ENCODE results near the gene DEXI. TPM values are rescaled to one million over a fixed set of nuclear protein-coding genes. Genes with fewer than 3 reads are reported as not detected.

DEXI gene
- total and polyA plus RNA-seq, 2 of the 13 experiments (the other 11 are each of a cell fraction or from before 2014, with no cell fraction given) = 51.5 to 70.4 TPM

DNA sequence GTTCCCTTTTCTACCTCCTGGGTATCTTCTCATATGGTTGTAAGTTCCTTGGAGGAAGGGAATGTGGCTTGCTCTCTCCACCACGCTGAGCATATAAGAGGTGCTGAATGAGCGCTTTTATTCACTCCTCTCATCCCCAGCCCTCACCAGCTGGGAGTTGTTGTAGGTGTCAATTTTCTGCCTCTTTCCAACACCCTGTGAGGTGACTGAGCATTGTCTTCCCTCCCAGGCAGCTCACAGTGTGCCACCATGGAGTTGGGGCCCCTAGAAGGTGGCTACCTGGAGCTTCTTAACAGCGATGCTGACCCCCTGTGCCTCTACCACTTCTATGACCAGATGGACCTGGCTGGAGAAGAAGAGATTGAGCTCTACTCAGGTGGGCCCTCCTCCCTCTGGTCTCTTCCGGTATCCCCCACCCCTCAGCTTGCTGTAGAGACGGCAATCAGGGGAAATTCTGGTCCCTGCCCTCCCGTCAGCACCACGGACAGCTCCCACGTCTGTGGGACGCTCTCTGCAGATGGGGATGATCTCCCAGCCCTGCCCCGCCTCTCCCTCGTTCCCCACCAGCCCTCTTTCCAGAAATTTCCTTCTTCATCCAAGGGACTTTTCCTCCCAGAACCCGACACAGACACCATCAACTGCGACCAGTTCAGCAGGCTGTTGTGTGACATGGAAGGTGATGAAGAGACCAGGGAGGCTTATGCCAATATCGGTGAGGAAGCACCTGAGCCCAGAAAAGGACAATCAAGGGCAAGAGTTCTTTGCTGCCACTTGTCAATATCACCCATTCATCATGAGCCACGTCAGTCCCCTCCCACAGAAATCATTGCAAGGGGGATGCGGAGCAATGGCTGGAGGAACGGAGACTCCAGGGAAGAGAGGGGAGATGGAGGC lies 47.0 kb downstream of the DEXI start (continued):
- TF ChIP-seq, protein P1, sequence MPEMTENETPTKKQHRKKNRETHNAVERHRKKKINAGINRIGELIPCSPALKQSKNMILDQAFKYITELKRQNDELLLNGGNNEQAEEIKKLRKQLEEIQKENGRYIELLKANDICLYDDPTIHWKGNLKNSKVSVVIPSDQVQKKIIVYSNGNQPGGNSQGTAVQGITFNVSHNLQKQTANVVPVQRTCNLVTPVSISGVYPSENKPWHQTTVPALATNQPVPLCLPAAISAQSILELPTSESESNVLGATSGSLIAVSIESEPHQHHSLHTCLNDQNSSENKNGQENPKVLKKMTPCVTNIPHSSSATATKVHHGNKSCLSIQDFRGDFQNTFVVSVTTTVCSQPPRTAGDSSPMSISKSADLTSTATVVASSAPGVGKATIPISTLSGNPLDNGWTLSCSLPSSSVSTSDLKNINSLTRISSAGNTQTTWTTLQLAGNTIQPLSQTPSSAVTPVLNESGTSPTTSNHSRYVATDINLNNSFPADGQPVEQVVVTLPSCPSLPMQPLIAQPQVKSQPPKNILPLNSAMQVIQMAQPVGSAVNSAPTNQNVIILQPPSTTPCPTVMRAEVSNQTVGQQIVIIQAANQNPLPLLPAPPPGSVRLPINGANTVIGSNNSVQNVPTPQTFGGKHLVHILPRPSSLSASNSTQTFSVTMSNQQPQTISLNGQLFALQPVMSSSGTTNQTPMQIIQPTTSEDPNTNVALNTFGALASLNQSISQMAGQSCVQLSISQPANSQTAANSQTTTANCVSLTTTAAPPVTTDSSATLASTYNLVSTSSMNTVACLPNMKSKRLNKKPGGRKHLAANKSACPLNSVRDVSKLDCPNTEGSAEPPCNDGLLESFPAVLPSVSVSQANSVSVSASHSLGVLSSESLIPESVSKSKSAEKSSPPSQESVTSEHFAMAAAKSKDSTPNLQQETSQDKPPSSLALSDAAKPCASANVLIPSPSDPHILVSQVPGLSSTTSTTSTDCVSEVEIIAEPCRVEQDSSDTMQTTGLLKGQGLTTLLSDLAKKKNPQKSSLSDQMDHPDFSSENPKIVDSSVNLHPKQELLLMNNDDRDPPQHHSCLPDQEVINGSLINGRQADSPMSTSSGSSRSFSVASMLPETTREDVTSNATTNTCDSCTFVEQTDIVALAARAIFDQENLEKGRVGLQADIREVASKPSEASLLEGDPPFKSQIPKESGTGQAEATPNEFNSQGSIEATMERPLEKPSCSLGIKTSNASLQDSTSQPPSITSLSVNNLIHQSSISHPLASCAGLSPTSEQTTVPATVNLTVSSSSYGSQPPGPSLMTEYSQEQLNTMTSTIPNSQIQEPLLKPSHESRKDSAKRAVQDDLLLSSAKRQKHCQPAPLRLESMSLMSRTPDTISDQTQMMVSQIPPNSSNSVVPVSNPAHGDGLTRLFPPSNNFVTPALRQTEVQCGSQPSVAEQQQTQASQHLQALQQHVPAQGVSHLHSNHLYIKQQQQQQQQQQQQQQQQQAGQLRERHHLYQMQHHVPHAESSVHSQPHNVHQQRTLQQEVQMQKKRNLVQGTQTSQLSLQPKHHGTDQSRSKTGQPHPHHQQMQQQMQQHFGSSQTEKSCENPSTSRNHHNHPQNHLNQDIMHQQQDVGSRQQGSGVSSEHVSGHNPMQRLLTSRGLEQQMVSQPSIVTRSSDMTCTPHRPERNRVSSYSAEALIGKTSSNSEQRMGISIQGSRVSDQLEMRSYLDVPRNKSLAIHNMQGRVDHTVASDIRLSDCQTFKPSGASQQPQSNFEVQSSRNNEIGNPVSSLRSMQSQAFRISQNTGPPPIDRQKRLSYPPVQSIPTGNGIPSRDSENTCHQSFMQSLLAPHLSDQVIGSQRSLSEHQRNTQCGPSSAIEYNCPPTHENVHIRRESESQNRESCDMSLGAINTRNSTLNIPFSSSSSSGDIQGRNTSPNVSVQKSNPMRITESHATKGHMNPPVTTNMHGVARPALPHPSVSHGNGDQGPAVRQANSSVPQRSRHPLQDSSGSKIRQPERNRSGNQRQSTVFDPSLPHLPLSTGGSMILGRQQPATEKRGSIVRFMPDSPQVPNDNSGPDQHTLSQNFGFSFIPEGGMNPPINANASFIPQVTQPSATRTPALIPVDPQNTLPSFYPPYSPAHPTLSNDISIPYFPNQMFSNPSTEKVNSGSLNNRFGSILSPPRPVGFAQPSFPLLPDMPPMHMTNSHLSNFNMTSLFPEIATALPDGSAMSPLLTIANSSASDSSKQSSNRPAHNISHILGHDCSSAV (CRISPR knock-in tag; IDR thresholded peaks at IDR 0.05; ENCODE audit: borderline replicate concordance) = peak; percentile 47; the same call in 1 of the 2 replicates
- no peak for TF ChIP-seq IKZF1 (IDR thresholded peaks at IDR 0.05)
- no peak for TF ChIP-seq ZNF567 (CRISPR knock-in tag; IDR thresholded peaks at IDR 0.05; ENCODE audit: borderline replicate concordance)
- peak; percentile 92; the same call in 1 of the 2 replicates for TF ChIP-seq FOXM1 (CRISPR knock-in tag; IDR thresholded peaks at IDR 0.05)
- TF ChIP-seq, protein P2, sequence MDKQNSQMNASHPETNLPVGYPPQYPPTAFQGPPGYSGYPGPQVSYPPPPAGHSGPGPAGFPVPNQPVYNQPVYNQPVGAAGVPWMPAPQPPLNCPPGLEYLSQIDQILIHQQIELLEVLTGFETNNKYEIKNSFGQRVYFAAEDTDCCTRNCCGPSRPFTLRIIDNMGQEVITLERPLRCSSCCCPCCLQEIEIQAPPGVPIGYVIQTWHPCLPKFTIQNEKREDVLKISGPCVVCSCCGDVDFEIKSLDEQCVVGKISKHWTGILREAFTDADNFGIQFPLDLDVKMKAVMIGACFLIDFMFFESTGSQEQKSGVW (CRISPR knock-in tag; IDR thresholded peaks at IDR 0.05; ENCODE audit: borderline replicate concordance) = 0 out of 2 replicates have a peak, but pooled peaks have one; percentile 70
- peak; percentile 62; the same call in 1 of the 2 replicates for TF ChIP-seq TOE1 (CRISPR knock-in tag; IDR thresholded peaks at IDR 0.05)
- TF ChIP-seq ARHGAP35 (CRISPR knock-in tag; IDR thresholded peaks at IDR 0.05; ENCODE audit: borderline replicate concordance) = peak; percentile 95
- no peak for TF ChIP-seq MEIS1 (CRISPR knock-in tag; IDR thresholded peaks at IDR 0.05; ENCODE audit: borderline replicate concordance)
- TF ChIP-seq GTF3A (CRISPR knock-in tag; conservative IDR thresholded peaks at IDR 0.05) = no peak
- TF ChIP-seq ZUFSP (CRISPR knock-in tag; IDR thresholded peaks at IDR 0.05; ENCODE audit: borderline replicate concordance) = no peak
- peak; percentile 79; the same call in 1 of the 2 replicates for TF ChIP-seq ZNF547 (CRISPR knock-in tag; IDR thresholded peaks at IDR 0.05)
- TF ChIP-seq, protein P3, sequence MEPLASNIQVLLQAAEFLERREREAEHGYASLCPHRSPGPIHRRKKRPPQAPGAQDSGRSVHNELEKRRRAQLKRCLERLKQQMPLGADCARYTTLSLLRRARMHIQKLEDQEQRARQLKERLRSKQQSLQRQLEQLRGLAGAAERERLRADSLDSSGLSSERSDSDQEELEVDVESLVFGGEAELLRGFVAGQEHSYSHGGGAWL (CRISPR knock-in tag; IDR thresholded peaks at IDR 0.05) = peak; percentile 97; the same call in 1 of the 2 replicates
- TF ChIP-seq KLF16 (CRISPR knock-in tag; IDR thresholded peaks at IDR 0.05) = peak in 1 of 2 experiments; percentile 97; a peak in 2 of 4 replicates
- TF ChIP-seq, protein P4, sequence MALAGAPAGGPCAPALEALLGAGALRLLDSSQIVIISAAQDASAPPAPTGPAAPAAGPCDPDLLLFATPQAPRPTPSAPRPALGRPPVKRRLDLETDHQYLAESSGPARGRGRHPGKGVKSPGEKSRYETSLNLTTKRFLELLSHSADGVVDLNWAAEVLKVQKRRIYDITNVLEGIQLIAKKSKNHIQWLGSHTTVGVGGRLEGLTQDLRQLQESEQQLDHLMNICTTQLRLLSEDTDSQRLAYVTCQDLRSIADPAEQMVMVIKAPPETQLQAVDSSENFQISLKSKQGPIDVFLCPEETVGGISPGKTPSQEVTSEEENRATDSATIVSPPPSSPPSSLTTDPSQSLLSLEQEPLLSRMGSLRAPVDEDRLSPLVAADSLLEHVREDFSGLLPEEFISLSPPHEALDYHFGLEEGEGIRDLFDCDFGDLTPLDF (CRISPR knock-in tag; IDR thresholded peaks at IDR 0.05) = no peak
- peak; percentile 91 for TF ChIP-seq REL (CRISPR knock-in tag; conservative IDR thresholded peaks at IDR 0.05)
